DMS114 treated with DMSO at 0.1 percent for 48 hours (cell line): ENCODE data around the gene MARS1.
"Not testable (repeated sequence)": the region's sequence is repeated elsewhere in the genome, so short reads cannot be mapped to it uniquely, and the experiment has no call there.

Experiments used
- DNase-seq: peaks from one replicate; lab custom pipeline; 2025; ENCODE audit not compliant: unreplicated experiment; lab: John Stamatoyannopoulos, UW

The MARS1 gene

DNA sequence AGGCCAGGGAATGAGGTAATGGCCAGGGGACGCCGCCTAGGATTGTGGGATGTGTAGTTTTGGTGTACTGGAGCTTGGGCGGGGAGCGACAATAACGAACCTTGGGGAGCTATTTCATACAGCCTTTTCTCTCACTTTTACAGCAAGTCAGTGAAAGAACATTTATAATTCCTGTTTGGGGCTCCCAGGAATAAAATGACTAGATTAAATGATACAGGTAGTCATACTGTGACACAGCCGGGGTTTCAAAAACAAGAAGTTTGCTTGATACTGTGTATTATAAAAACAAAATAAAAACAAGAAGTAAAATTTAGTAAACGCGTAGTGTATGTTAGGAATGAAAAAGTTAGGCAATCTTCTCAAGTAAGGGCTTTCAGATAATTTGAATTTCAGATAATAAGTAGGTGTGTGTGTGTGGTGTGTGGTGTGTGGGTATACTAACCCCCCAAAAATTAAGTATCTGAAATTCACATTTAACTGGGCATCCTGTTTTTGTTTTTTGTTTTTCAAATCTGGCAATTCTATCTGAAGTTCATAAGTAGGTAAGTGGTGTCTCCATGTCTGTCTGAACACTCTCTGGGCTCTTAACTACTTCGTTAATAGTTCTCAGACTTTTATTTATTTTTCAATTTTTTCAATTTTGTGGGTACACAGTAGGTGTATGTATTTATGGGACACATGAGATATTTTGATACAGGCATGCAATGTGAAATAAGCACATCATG, 59.6 kb downstream of the MARS1 start:
- DNase-seq, result no peak

DNA sequence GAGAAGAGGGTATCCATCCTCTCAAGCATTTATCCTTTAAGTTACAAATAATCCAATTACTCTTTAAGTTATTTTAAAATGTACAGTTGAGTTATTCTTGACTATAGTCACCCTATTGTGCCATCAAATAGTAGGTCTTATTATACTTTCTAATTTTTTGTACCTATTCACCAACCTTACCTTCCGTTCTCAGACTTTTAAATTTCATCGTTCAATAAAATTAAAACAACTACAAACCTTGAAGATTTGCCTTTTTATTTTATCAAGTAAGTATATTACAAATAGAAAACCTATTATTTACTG, 60.1 kb downstream of the MARS1 start:
- DNase-seq, result no peak

DNA sequence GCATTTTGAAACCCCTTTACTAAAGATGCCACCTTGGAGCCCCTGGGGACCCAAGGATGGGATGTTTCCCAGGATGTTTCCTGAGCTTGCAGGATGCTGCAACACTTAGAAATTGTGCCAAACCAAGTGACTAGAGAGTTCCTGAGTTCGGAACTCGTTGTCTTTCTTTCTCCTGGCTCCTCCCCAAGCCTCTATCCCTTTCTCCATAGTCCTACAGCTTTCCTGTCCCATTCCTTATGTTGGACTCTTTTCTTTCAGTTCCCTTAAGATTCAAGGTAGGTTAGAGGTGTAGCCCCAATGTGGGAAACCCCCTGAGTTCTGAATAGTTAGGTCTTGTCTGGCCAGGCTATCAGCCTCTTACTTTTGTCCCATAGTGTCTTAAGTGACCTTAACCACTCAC, 60.6 kb downstream of the MARS1 start:
- DNase-seq, result no peak

DNA sequence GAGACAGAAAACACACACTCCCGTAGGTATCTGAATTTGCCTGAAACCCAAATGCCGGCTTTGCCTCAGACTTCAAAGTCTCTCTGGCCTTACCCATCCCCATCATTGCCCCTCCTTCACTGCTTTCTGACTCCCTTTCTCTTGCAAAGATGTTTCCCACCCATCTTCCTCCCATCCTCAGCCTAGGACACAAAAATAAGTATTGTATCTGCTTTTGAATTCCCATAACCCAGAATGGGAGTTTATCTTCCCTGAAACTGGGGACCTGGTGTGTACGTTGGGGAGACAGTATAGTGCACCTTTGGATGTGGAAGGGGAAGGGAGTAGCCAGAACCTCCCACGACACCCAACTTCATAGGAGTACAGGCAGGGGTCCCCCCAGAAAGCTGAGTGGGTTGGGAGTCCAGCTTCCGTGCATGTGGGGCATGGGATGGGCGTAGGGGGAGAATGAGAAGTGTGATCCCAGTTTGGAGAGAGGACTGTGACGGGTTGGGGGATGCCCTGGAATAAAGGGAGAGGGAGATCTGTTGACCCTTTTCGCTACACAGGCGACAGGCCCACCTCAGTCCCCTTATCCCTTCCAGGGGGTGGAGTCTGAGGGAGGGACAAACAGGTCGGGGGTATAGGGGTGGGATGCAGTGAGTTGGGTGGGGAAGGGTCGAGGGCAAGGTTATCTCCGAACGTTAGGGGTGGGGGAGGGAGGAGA, 61.5 kb downstream of the MARS1 start:
- no peak for DNase-seq

DNA sequence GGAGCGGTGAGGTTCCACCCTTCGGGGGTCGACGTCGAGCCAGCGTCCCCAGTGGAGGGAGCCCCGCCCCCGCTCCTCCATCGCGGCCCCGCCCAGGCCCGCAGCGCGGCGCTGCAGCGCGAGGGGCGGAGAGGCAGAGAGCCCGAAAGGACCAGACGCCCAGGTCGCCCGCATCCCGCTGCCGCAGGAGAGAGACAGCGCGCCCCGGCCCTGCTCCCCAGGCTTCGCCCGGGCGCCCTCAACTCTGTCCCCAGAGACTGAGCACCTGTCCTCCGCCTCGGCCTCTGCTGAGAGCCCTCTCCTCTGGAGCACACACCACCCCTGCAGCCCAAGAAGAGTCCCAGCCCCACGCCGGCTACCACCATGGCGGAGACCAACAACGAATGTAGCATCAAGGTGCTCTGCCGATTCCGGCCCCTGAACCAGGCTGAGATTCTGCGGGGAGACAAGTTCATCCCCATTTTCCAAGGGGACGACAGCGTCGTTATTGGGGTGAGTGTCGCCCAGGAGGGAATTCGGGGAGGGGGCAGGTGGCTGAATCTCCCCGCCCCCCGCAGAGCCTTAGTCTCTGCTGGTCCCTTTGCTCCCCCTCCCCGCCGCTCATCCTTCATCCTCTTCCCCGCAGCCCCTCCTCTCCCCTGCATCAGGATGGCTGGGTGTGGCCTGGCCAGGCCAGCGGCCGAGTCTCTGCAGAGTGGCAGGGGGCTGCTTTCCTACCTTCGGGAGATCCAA, 62.2 kb downstream of the MARS1 start, which contains the start of gene KIF5A:
TSS of gene KIF5A (plus strand) at position 136 of the 732 bp plus-strand sequence. CDS start at position 364, 228 bp downstream.
- peak; percentile 39 for DNase-seq

DNA sequence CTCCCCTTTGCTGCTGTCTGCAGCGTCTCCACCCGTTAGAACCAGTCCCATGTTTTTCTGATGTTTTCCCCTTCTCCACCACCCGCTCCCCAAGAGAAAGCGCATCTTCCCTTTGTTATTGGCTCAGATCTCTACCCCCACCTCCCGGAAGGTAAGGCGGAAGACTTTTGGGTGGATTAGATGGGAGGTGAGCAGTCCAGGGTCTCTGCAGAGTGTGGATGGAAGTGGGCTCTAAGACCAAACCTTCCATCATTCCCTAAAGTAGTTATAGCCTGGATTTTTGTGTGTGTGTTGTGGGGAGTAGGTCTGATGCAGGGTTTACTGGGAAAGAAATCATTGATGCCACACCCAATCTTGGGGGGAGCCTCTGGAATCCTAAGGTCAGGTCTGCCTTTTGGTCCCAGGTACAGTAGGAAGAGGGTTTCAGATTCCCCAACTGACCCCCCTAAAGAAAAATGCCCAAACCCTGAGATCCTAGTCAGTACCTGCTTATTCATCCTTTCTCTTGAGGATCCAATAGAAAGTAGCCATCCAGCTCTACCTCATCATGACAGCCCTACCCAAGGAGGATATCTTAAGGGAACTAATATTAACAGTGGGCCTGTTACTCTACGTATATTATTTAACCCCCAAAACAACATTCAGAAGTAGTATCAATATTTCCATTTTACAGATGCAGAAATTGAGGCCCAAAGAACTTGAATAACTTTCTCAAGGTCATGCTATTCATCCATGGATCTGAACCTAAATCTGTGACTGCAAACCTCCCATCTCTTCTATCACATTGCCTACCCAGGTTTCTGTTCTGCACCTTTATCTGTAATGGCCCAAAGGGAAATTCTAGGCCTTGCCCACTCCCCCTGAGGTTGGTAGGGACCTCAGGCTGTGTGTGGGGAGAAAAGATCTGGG, 63.0 kb downstream of the MARS1 start:
- DNase-seq, result no peak

DNA sequence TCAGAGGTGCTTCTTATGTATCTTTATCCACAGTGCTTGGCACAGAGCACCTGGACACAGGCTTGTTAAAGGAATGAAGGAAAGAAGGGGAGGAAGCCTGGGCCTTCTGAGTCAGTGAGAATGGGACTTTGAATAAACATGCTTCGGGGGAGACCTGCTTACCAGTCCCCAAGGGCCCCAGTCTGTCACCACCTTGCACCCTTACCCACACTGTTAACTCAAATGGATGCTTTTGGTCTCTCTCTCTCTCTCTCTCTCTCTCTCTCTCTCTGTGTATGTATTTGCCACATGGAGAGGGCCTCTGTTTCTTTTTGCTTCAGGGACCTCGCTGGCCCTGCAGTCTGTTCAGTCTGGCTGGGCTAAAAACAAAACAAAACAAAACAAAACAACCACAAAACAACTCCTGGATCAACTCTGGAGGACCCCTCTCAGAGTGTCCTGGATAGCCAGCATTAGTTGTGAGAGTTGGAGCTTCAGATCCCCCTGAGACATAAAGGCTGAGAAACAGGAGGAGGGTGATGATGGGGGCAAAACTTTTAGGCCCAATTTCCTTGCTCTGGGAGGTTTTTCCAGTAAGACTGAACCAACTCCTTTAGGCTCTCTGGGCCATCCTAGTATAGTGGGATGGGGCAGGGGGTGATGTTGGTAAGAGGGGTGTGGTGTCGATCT, 63.9 kb downstream of the MARS1 start:
- DNase-seq, result no peak

DNA sequence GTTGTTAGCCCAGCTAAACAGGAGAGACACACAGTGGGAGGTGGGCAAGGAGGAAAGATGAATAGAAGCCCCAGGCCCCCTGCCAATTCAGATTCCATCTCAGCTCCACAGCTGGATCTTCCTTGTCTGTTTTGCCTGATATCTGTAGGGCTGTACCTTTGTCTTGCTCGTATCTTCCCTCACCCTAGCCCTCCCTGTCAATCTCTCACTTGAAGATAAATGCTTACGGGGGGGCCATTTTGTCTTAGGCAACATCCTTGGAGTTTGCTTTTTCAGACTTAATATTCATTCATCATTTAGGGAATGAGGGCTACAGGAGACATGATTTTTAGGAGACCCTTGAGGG, 64.4 kb downstream of the MARS1 start:
- DNase-seq, result no peak

DNA sequence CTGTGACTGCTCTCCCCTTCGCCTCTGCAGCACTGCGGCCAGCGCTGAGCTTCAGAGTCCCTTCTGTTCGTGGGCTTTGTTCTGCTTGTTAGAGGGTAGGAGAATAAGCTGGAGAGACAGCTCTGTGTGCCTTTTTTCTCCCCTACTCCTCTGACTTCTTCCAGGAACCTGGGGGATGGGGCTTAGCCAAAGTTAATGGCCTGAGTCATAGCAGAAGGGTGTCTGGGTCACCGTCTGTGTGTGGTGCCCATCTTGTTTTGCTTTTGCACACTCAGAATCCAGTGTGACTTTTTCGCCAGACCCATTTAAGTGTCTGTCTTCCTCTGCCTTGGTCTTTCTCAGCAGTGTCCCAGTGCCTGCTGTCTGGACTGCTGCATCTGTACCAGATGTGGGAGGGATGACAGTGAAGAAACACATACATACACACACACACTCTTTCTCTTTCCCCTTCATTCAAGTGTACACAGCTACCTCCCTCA, 65.0 kb downstream of the MARS1 start:
- no peak for DNase-seq

DNA sequence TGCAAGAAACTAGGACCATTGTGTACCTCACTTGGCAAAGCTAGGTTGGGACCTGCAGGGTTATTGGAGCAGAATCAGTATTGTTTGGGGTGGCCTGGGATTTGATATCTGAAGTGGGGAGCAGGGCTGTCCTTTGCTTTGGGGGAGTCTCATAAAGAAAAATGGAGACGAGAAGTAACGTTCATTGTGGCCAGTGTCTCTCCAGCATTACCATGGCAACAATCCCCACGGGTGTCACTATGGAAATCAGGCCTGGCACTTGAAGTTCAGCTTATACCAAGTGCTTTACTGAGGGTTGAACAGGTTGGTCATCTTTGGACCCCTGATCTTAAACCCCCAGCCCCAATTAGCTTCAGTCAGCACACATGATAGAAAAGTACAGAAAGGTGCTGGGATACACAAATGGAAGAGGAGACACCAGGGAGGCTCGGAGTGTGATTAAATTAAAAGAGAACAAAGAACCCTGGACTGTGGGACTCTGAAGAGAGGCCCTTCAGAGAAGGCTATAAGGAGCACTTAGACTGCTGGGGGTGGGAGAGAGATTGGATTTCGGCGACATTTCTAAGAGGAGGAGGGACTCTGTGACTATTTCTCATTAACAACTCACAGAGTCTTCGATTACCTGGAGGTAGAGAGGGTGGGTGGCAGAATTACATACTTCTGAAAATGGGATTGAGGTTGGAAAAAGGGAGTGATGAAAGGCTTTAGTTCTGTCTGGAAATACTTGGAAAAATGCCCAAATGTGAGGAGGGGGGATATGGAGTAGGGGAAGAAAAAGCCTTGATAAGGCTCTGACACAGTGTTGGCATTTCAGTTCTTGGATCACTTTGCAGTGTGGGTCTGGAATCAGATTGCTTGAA, 65.7 kb downstream of the MARS1 start:
- no peak for DNase-seq

DNA sequence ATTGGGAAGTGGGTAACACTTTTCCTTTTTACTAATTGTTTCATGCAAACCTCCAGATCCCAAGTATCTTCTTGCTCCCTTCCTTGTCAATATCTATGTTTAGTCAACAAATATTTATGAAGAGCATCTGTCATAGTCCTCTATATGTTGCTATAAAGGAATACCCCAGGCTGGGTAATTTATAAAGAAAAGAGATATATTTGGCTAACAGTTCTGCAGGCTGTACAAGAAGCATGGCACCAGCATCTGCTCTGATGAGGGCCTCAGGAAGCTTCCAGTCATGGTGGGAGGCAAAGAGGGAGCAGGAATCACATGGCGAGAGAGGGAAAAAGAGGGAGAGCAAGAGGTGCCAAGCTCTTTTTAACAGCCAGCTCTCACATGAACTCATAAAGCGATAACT, 66.6 kb downstream of the MARS1 start:
- no peak for DNase-seq

DNA sequence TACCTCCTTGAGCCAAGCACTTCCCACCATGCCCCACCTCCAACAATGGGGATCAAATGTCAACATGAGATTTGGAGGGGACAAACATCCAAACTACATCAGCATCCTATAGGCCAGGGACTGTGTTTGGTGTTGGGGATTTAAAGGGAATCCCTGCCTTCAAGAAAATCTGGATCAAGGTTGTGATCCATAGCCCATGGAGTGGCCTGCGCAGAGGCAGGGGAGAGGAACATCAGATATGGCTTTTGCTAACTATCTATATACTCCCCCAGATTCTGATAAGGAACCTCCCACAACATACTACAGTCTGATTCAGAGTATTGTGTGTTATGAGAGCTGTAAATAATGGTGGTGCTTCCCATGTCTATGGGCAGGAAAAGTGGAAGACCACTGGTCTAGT, 67.0 kb downstream of the MARS1 start:
- no peak for DNase-seq

DNA sequence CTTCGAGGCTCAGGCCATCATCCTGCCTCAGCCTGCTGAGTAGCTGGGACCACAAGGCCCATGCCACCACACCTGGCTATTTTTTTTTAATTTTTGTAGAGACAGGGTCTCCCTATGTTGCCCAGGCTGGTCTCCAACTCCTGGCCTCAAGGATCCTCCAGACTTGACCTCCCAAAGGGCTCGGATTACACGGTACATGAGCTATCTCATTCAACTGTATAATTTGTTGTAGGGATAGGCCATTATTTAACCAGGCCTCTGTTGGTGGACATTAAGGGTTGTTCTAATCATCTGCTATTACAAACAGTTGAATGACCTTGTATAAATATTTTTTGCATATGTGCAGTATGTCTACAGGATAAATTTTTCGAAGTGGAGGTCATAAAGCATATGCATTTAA, 71.0 kb downstream of the MARS1 start:
- DNase-seq, result no peak

DNA sequence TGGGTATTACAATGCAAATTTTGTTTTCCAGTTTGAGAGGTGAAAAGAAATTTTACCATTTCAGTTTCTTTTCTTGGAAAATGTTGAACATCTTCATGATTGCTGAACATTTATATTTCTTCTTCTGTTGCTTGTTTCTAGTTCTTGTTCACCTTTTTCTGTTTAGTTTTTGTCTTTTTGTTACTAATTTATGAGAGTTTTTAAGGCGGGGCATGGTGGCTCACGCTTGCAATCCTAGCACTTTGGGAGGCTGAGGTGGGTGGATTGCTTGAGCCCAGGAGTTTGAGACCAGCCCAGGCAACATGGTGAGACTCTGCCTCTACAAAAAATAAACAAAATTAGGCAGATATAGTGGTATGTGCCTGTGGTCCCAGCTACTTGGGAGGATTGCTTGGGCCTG, 72.6 kb downstream of the MARS1 start:
- no peak for DNase-seq

DNA sequence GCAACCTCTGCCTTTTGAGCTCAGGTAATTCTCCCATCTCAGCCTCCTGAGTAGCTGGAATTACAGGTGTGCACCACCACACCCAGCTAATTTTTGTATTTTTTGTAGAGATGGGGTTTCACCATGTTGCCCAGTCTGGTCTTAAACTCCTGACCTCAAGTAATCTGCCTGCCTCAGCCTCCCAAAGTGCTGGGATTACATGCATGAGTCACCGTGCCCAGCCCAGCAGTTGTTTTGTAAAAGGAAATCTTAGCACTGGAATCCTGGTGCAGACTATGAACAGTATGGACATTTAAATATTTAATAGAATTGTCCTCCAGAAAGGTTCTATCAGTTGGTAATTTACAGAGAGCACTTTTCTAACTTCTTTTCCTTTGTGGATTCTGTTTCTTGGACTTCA, 73.2 kb downstream of the MARS1 start:
- DNase-seq, result not testable (repeated sequence)

DNA sequence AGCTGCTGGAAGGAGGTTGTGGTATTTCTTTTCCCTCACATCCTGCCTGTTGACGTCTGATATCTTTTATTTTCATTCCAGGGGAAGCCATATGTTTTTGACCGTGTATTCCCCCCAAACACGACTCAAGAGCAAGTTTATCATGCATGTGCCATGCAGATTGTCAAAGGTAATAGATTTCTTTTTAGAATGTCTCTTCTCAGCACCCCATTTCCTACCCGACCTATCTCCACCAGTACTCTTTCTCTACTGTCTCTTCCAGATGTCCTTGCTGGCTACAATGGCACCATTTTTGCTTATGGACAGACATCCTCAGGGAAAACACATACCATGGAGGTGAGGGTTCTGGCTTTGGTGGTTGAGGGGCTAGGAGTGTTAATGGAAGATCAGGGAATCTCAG, 75.5 kb downstream of the MARS1 start:
- DNase-seq, result no peak

DNA sequence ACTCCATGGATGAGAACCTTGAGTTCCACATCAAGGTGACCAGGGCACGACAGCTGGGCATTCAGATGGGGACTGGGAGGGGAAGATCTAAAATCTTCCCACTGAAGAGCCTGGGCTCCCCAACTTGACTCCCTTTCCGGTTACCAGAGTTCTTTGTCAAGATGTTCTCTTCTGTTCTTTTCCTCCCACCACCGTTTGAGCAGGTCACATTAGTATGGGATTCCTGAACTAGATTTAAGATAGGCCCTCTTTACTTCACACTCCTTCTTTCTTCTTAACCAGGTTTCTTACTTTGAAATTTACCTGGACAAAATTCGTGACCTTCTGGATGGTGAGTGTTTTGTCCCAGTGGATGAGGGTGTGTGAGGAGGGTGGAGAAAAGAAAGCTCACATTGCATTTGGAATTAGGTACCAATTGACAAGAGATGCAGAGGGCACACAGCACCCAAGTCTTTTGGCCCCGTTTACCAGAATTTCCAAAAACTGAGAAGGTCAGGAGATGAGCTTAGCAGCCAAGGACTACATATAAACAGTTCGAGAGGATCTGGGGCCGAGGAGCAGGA, 76.4 kb downstream of the MARS1 start:
- no peak for DNase-seq
